ENCODE results near the gene BHLHE23. TPM values are rescaled to one million over a fixed set of nuclear protein-coding genes. Genes with fewer than 3 reads are reported as not detected.

The BHLHE23 gene
- total and polyA plus RNA-seq, 2 donors (not counting 1 experiment from before 2014, with no cell fraction given) = not detected

DNA sequence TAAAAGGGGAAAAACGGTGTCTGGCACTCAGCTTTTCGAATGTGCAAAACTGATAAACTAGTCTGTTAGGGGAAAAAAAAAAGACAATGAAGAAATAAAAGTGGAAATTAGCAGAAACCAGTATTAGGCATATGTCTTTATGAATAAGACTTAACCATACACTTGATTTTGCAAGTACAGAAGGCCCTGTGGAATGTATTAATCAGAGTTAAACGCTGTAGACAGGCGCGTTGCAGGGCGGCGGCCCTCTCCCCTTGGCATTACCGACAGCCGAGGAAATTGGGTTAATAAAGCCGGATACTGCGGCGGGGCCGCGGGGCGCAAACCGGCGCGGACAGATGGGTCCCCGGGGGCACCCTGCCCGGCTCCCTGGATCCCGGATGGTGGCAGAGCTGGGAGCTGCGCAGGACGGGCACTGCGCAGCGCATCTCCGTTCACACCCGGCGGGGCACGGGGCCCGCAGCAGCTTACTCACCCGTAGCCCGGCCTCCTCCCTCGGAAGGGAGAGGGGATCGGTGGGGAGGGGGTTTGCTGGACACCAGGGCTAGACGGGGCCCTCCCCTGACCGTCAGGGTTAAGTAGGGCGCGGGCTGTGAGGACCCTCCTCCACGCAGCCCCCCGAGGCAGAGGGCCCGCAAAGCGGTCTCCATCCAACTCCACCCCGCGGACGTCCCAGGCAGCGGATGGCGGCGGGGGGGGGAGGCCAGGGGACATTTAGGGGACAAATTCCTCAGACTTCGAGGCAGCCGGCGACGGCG, 2.0 kb downstream of the BHLHE23 start:
- Histone ChIP-seq H4K20me1 (ENCODE audit: control insufficient read depth, extremely low read depth, insufficient read depth, low read length) (no peaks in the 10 kb centered on the region), H3K4me3 (replicated peaks in 1 of 4; ENCODE audit: control extremely low read depth in 1 of 4, insufficient read depth in 1 of 4, low read depth in 3 of 4, low read length in 4 of 4) (no peak overlapping the region), H3K27ac (ENCODE audit: insufficient read depth, low read length) (no peak overlapping the region), H3K4me2 (ENCODE audit: extremely low read depth, insufficient read depth, low read length) (no peak overlapping the region), H3K4me1 (ENCODE audit: control insufficient read depth, extremely low read depth, insufficient read depth, low read length) (no peaks in the 10 kb centered on the region), H3K36me3 (ENCODE audit: control insufficient read depth, insufficient read depth, low read length) (no peaks in the 10 kb centered on the region), H3K79me2 (ENCODE audit: control insufficient read depth, insufficient read depth, low read length) (no peaks in the 10 kb centered on the region), H2AFZ (ENCODE audit: low read length) (no peak overlapping the region), H3K9ac (ENCODE audit: insufficient read depth, low read length) (no peak overlapping the region), H3K27me3 (ENCODE audit: control insufficient read depth, insufficient read depth, low read length) (peaks cover 68% of the 10 kb centered on the region), H3K9me3 (ENCODE audit: control insufficient read depth, insufficient read depth, low read depth, low read length) (no peaks in the 10 kb centered on the region)
- TF ChIP-seq, protein P1, sequence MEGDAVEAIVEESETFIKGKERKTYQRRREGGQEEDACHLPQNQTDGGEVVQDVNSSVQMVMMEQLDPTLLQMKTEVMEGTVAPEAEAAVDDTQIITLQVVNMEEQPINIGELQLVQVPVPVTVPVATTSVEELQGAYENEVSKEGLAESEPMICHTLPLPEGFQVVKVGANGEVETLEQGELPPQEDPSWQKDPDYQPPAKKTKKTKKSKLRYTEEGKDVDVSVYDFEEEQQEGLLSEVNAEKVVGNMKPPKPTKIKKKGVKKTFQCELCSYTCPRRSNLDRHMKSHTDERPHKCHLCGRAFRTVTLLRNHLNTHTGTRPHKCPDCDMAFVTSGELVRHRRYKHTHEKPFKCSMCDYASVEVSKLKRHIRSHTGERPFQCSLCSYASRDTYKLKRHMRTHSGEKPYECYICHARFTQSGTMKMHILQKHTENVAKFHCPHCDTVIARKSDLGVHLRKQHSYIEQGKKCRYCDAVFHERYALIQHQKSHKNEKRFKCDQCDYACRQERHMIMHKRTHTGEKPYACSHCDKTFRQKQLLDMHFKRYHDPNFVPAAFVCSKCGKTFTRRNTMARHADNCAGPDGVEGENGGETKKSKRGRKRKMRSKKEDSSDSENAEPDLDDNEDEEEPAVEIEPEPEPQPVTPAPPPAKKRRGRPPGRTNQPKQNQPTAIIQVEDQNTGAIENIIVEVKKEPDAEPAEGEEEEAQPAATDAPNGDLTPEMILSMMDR (conservative IDR thresholded peaks at IDR 0.05 in 1 of 2, IDR thresholded peaks at IDR 0.05 in 1 of 2; ENCODE audit: low read depth in 1 of 2, low read length in 2 of 2) = no peak
- peak; percentile 70 for TF ChIP-seq EZH2 (IDR thresholded peaks at IDR 0.05; ENCODE audit: low read length, missing control alignments)
- no peak for DNase-seq (ENCODE audit: low read depth in 2 of 2)

DNA sequence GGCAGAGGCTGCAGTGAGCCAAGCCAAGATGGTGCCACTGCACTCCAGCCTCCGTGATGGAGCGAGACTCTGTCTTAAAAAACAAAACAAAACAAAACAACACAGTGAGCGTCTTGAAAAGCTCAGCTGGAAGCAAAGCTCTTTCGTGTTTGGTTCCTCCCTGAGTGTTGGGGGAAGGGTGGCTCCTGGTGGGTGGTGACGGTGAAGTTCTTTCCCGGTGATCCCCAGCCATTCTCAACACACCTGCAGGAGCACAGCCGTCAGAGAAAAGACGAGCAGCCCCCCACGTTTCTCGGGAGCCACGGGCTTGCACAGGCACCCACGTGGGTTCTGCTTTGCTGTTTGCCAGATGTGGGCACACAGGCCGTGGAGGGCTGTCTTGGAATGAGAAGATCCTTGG, 3.2 kb downstream of the BHLHE23 start:
- H3K4me1 ChIP-seq (ENCODE audit: control insufficient read depth, extremely low read depth, insufficient read depth, low read length) = no peaks in the 10 kb centered on the region

DNA sequence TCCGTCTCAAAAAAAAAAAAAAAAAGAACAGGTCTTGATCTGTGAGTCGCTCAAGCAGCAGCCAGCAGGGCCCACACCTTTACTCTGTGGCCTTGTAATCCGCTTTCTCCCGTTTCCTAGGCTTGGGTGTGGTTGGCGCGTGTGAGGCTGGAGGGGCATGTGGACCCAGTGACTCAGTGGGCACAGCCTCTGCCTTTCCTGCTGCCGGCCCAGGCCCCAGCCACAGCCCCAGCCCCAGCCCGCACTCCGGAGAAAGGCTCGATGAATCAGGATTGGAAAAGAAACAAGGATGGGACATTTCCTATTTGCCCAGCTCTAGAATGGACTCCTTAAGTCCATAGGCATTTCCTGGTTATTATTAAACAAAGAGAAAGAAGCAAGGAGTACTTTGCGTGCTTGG, 4.3 kb downstream of the BHLHE23 start:
- no peak overlapping the region for H2AFZ ChIP-seq (ENCODE audit: low read length)
- no peak overlapping the region for H3K9ac ChIP-seq (ENCODE audit: insufficient read depth, low read length)
- H3K4me1 ChIP-seq (ENCODE audit: control insufficient read depth, extremely low read depth, insufficient read depth, low read length) = no peaks in the 10 kb centered on the region
- H3K27ac ChIP-seq (ENCODE audit: insufficient read depth, low read length) = no peak overlapping the region
- no peak overlapping the region for H3K4me2 ChIP-seq (ENCODE audit: extremely low read depth, insufficient read depth, low read length)
- no peaks in the 10 kb centered on the region for H3K79me2 ChIP-seq (ENCODE audit: control insufficient read depth, insufficient read depth, low read length)
- TF ChIP-seq, protein P1 (conservative IDR thresholded peaks at IDR 0.05 in 1 of 2, IDR thresholded peaks at IDR 0.05 in 1 of 2; ENCODE audit: low read depth in 1 of 2, low read length in 2 of 2) = no peak
- TF ChIP-seq EZH2 (IDR thresholded peaks at IDR 0.05; ENCODE audit: low read length, missing control alignments) = no peak
- no peaks in the 10 kb centered on the region for H3K36me3 ChIP-seq (ENCODE audit: control insufficient read depth, insufficient read depth, low read length)
- no peaks in the 10 kb centered on the region for H4K20me1 ChIP-seq (ENCODE audit: control insufficient read depth, extremely low read depth, insufficient read depth, low read length)
- H3K4me3 ChIP-seq (replicated peaks in 1 of 4; ENCODE audit: control extremely low read depth in 1 of 4, insufficient read depth in 1 of 4, low read depth in 3 of 4, low read length in 4 of 4) = no peak overlapping the region
- peaks cover 61% of the 10 kb centered on the region for H3K27me3 ChIP-seq (ENCODE audit: control insufficient read depth, insufficient read depth, low read length)
- no peak for DNase-seq (ENCODE audit: low read depth in 2 of 2)
- H3K9me3 ChIP-seq (ENCODE audit: control insufficient read depth, insufficient read depth, low read depth, low read length) = no peaks in the 10 kb centered on the region

More for the DNA sequence above, 3.2 kb downstream of the BHLHE23 start:
- Histone ChIP-seq H3K4me2 (ENCODE audit: extremely low read depth, insufficient read depth, low read length) (no peak overlapping the region), H2AFZ (ENCODE audit: low read length) (no peak overlapping the region), H3K27me3 (ENCODE audit: control insufficient read depth, insufficient read depth, low read length) (peaks cover 69% of the 10 kb centered on the region), H3K4me3 (replicated peaks in 1 of 4; ENCODE audit: control extremely low read depth in 1 of 4, insufficient read depth in 1 of 4, low read depth in 3 of 4, low read length in 4 of 4) (no peak overlapping the region), H3K79me2 (ENCODE audit: control insufficient read depth, insufficient read depth, low read length) (no peaks in the 10 kb centered on the region), H3K9ac (ENCODE audit: insufficient read depth, low read length) (no peak overlapping the region), H3K27ac (ENCODE audit: insufficient read depth, low read length) (no peak overlapping the region), H4K20me1 (ENCODE audit: control insufficient read depth, extremely low read depth, insufficient read depth, low read length) (no peaks in the 10 kb centered on the region), H3K9me3 (ENCODE audit: control insufficient read depth, insufficient read depth, low read depth, low read length) (no peaks in the 10 kb centered on the region), H3K36me3 (ENCODE audit: control insufficient read depth, insufficient read depth, low read length) (no peaks in the 10 kb centered on the region)
- no peak for DNase-seq (ENCODE audit: low read depth in 2 of 2)
- TF ChIP-seq, protein P1 (conservative IDR thresholded peaks at IDR 0.05 in 1 of 2, IDR thresholded peaks at IDR 0.05 in 1 of 2; ENCODE audit: low read depth in 1 of 2, low read length in 2 of 2) = no peak
- peak; percentile 59 for TF ChIP-seq EZH2 (IDR thresholded peaks at IDR 0.05; ENCODE audit: low read length, missing control alignments)
